SK-N-DZ (cell line): Measurements from ENCODE around the gene TOX4. TPM values are rescaled to one million over a fixed set of nuclear protein-coding genes. Genes with fewer than 3 reads are reported as not detected.
A peak's percentile ranks its signal among the peaks of the same experiment; 100 is the strongest.
"Not testable (repeated sequence)": the region's sequence is repeated elsewhere in the genome, so short reads cannot be mapped to it uniquely, and the experiment has no call there.

Experiments
- DNase-seq: peaks from one replicate; pipeline ENCODE4 v3.0.0-alpha.2; 2015; ENCODE audit warnings: low spot score
- polyA plus RNA-seq, 2 experiments: library from polyadenylated mRNA; depleted of rRNA; stranded (reverse); fragments of >200 nt; gene quantifications; 2 replicates each; pipeline ENCODE4 v1.2.3, GENCODE V29; 2014

The TOX4 gene
- 22.9 and 31.1 TPM in 2 replicates for polyA plus RNA-seq (2014; cell fraction: cytosol; rRNA removed)
- polyA plus RNA-seq (2014; cell fraction: nucleus; rRNA removed), result 9.5 and 27.8 TPM in 2 replicates

GRCh38 chr14:21476925-21477681 is at the start of gene TOX4, which contains the start of gene RAB2B:
TOX4 (plus strand) TSS chr14:21477195; CDS start chr14:21477279, 84 bp downstream.
RAB2B (minus strand) TSS chr14:21476959; CDS start chr14:21476872, 87 bp downstream.
- DNase-seq, result peak; percentile 99

- no peak for DNase-seq
These were observed 48.1 kb upstream of the TOX4 start for GRCh38 chr14:21428930-21429329.

GRCh38 chr14:21431126-21431525 is 45.9 kb upstream of the TOX4 start:
- no peak for DNase-seq

- no peak for DNase-seq
These were observed 40.4 kb upstream of the TOX4 start for GRCh38 chr14:21436567-21437062.

- DNase-seq, result peak; percentile 98
These were observed 39.7 kb upstream of the TOX4 start for GRCh38 chr14:21437063-21437901.

GRCh38 chr14:21440859-21441258 is 36.1 kb upstream of the TOX4 start:
- no peak for DNase-seq

GRCh38 chr14:21442657-21443056 is 34.3 kb upstream of the TOX4 start:
- not testable (repeated sequence) for DNase-seq

GRCh38 chr14:21449899-21450216 is 27.1 kb upstream of the TOX4 start:
- no peak for DNase-seq

GRCh38 chr14:21454843-21455544 is 22.0 kb upstream of the TOX4 start:
- peak; percentile 10 for DNase-seq

GRCh38 chr14:21455592-21455911 is 21.4 kb upstream of the TOX4 start:
- DNase-seq, result no peak

GRCh38 chr14:21455912-21456667 is 20.9 kb upstream of the TOX4 start, which contains the start of gene CHD8:
CHD8 (minus strand) TSS chr14:21456123; CDS start chr14:21431643, 24,480 bp downstream.
- peak; percentile 100 for DNase-seq

GRCh38 chr14:21467616-21468015 is 9.4 kb upstream of the TOX4 start:
- DNase-seq, result no peak

GRCh38 chr14:21475767-21476522 is 1.1 kb upstream of the TOX4 start:
- DNase-seq, result no peak

GRCh38 chr14:21476523-21476924 is 471 bp upstream of the TOX4 start:
- DNase-seq, result no peak

GRCh38 chr14:21486640-21487087 is 9.7 kb downstream of the TOX4 start:
- no peak for DNase-seq

GRCh38 chr14:21494902-21495762 is 18.1 kb downstream of the TOX4 start:
- no peak for DNase-seq

GRCh38 chr14:21496453-21496852 is 19.5 kb downstream of the TOX4 start:
- no peak for DNase-seq

GRCh38 chr14:21498540-21499526 is 21.8 kb downstream of the TOX4 start:
- DNase-seq, result peak; percentile 32
